ENCODE results near the gene BCL2L13.

- no peak for TF ChIP-seq CTCF (IDR thresholded peaks at IDR 0.05)
- no peak for TF ChIP-seq POLR2A (IDR thresholded peaks at IDR 0.05)
These were observed 26.5 kb upstream of the BCL2L13 start for GRCh38 chr22:17612057-17612456.
